HAP-1 (cell line): ENCODE data around the gene CDR2L.
A peak's percentile ranks its signal among the peaks of the same experiment; 100 is the strongest.
"Not testable (repeated sequence)": the region's sequence is repeated elsewhere in the genome, so short reads cannot be mapped to it uniquely, and the experiment has no call there.

Experiments used
- DNase-seq, 2 experiments: peaks; one replicate each; pipeline ENCODE4 v3.0.0-alpha.2; 2016 to 2020; ENCODE audit warnings: low spot score in 2 of 2
- H3K27me3 ChIP-seq: fragments of 250-450 bp; sonication (Bioruptor Pico); 2 replicates; pipeline ENCODE4 v1.5.1; 2020; ENCODE audit warnings: low read depth, mild to moderate bottlenecking, moderate library complexity
- H3K36me3 ChIP-seq: fragments of 250-450 bp; sonication (Bioruptor Pico); replicated peaks from 2 replicates; pipeline ENCODE4 v1.5.1; 2020; ENCODE audit warnings: mild to moderate bottlenecking
- H3K4me1 ChIP-seq: fragments of 250-450 bp; sonication (Bioruptor Pico); 2 replicates; pipeline ENCODE4 v1.5.1; 2020; ENCODE audit warnings: mild to moderate bottlenecking
- H3K4me3 ChIP-seq: fragments of 250-450 bp; sonication (Bioruptor Pico); 2 replicates; pipeline ENCODE4 v1.5.1; 2020; ENCODE audit warnings: mild to moderate bottlenecking, moderate library complexity
- H3K9me3 ChIP-seq: fragments of 250-450 bp; sonication (Bioruptor Pico); 2 replicates; pipeline ENCODE4 v1.5.1; 2020; ENCODE audit warnings: mild to moderate bottlenecking, moderate library complexity
- in situ Hi-C: fragments of 300-500 bp; cut with MboI; formaldehyde crosslinking; loops from 3 replicates; pipeline ENCODE4 v1.14.3; 2020; ENCODE audit warnings: low sequenced_read_pairs, inconsistent platforms, mixed read lengths

The CDR2L gene

DNA sequence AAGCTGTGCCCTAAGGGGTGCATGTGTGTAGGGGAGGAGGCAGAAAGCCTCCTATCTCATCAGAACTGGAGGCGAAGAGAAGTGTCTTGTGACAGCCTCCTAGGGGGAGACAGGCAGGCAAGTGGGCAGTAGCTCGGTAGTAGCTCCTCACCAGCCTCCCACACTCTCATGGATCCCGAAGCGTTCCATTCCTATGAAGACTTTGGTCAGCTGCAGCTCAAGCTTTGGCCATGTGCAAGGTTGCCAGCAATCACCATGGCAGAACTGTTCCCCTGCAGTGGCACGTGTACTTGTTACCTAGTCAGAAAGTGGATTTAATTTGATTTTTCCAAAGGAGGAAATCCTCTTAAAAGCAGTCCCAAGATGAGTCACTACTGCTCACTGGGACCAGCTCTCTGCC lies 31.7 kb downstream of the CDR2L start:
- H3K27me3 ChIP-seq: no peaks in the 10 kb centered on the region
- in situ Hi-C loops: no loop called here
- H3K9me3 ChIP-seq: no peaks in the 10 kb centered on the region
- no peak overlapping the region for H3K4me3 ChIP-seq
- H3K4me1 ChIP-seq: peaks cover 9% of the 10 kb centered on the region
- DNase-seq: no peak
- peaks cover 43% of the 10 kb centered on the region for H3K36me3 ChIP-seq

GRCh38 chr17:75019710-75020109 lies 32.3 kb downstream of the CDR2L start:
- H3K36me3 ChIP-seq: peaks cover 43% of the 10 kb centered on the region
- in situ Hi-C loops: no loop called here
- H3K4me1 ChIP-seq: peaks cover 9% of the 10 kb centered on the region
- H3K9me3 ChIP-seq: no peaks in the 10 kb centered on the region
- no peaks in the 10 kb centered on the region for H3K27me3 ChIP-seq
- no peak overlapping the region for H3K4me3 ChIP-seq
- peak; percentile 43 to 52 for DNase-seq

- H3K36me3 ChIP-seq: peaks cover 41% of the 10 kb centered on the region
- in situ Hi-C loops: no loop called here
Observed at GRCh38 chr17:75020331-75021110, 33.1 kb downstream of the CDR2L start.

DNA sequence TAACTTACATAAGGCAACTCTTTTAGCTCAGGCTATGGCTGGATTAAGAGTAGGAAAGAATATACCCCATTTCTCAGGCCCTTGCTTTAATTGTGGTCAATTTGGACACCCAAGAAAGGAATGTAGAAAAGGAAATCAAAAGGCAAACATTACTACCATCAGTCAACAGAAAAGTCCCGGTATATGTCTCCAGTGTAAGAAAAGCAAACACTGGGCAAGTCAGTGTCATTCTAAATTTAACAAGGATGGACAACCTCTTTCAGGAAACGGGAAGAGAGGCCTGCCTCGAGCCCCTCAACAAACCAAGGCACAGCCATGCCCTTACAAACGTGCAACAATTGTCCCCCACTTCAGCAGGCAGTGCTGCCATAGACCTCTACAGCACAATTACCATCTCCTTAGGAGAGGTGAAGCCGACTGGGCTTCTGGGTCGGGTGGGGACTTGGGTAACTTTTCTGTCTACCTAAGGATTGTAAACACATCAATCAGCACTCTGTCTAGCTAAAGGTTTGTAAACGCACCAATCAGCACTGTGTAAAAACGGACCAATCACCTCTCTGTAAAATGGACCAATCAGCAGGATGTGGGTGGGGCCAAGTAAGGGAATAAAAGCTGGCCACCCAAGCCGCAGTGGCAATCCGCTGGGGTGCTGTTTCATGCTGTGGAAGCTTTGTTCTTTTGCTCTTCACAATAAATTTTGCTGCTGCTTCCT lies 37.4 kb downstream of the CDR2L start:
- Histone ChIP-seq H3K4me1 (peaks cover 3% of the 10 kb centered on the region; the same call in 1 of the 2 replicates), H3K9me3 (no peaks in the 10 kb centered on the region), H3K27me3 (no peaks in the 10 kb centered on the region), H3K4me3 (no peak overlapping the region), H3K36me3 (peaks cover 28% of the 10 kb centered on the region)
- no peak for DNase-seq
- in situ Hi-C loops: no loop called here

More at GRCh38 chr17:75020331-75021110, 33.1 kb downstream of the CDR2L start:
- H3K27me3 ChIP-seq: no peaks in the 10 kb centered on the region
- no peak overlapping the region for H3K4me3 ChIP-seq
- peaks cover 9% of the 10 kb centered on the region for H3K4me1 ChIP-seq
- no peaks in the 10 kb centered on the region for H3K9me3 ChIP-seq
- DNase-seq: no peak

DNA sequence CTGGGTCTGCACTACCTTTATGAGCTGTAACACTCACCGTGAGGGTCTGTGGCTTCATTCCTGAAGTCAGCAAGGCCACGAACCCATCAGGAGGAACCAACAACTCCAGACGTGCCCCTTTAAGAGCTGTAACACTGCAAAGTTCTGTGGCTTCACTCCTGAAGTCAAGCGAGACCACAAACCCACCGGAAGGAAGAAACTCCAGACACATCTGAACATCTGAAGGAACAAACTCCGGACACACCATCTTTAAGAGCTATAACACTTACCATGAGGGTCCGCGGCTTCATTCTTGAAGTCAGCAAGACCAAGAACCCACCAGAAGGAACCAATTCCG lies 37.9 kb downstream of the CDR2L start:
- H3K9me3 ChIP-seq, in situ Hi-C loops, DNase-seq, H3K4me1 ChIP-seq, H3K4me3 ChIP-seq, H3K27me3 ChIP-seq: not testable (repeated sequence)
- peaks cover 25% of the 10 kb centered on the region for H3K36me3 ChIP-seq

GRCh38 chr17:75026650-75027049 lies 39.2 kb downstream of the CDR2L start:
- H3K36me3 ChIP-seq: peaks cover 12% of the 10 kb centered on the region
- DNase-seq, in situ Hi-C loops, H3K4me3 ChIP-seq, H3K9me3 ChIP-seq, H3K27me3 ChIP-seq, H3K4me1 ChIP-seq: not testable (repeated sequence)

DNA sequence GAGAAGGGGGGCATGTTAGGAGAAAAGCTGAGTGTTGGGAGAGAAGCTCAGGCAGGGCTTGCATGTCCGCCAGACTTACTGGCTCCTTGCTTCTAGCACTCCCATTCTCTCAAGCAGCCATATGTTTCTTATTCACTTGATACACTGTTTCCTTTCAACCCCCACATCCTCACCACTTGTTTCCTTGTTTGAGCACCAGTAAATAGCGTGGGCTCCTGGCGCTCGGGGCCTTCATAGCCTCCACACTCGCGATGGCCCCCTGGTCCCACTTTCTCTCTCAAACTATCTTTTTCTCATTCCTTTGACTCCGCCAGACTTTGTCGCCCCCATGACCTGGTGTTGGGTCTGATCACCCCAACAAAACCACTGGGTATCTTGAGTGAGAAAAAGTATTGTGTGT lies 42.7 kb downstream of the CDR2L start:
- Histone ChIP-seq H3K9me3 (no peaks in the 10 kb centered on the region), H3K36me3 (no peaks in the 10 kb centered on the region), H3K27me3 (no peaks in the 10 kb centered on the region), H3K4me1 (peaks cover 5% of the 10 kb centered on the region; the same call in 1 of the 2 replicates), H3K4me3 (no peak overlapping the region)
- in situ Hi-C loops: no loop called here
- DNase-seq: no peak

- peak overlapping the region; percentile 58 for H3K4me3 ChIP-seq
- DNase-seq: peak; percentile 52 to 76
- peaks cover 10% of the 10 kb centered on the region for H3K4me1 ChIP-seq
- H3K36me3 ChIP-seq: no peaks in the 10 kb centered on the region
- in situ Hi-C loops: no loop called here
- no peaks in the 10 kb centered on the region for H3K9me3 ChIP-seq
- H3K27me3 ChIP-seq: no peaks in the 10 kb centered on the region
Observed at GRCh38 chr17:75031972-75032719, 44.7 kb downstream of the CDR2L start.

DNA sequence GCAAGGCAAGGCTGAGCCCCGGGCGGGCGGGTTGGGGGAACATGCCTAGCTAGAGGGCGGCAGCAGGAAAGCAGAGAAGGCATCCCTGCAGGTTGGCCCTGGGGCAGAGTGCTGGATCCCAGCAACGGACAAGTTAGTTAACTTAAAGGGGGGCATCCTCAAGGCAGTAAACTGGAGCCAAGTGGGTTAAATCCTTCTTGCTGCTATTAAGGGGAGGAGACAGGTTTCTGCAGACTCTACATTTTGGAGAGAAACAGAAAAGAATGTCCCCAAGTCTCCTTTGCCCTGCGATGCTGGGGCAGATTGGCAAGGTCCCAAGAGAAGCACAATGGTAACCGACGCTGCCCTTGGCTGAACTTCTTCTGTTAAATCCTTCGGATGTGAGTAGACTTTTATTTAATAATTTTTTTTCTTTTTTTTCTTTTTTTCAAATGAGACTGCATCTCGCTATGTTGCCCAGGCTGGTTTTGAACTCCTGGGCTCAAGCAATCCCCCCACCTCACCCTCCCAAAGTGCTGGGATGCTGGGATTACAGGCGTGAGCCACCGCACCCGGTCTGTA lies 45.4 kb downstream of the CDR2L start:
- H3K9me3 ChIP-seq: no peaks in the 10 kb centered on the region
- no peaks in the 10 kb centered on the region for H3K27me3 ChIP-seq
- H3K36me3 ChIP-seq: no peaks in the 10 kb centered on the region
- peaks cover 10% of the 10 kb centered on the region for H3K4me1 ChIP-seq
- DNase-seq: peak in 1 of 2 experiments; percentile 46
- in situ Hi-C loops: no loop called here
- H3K4me3 ChIP-seq: peak overlapping the region; percentile 58

DNA sequence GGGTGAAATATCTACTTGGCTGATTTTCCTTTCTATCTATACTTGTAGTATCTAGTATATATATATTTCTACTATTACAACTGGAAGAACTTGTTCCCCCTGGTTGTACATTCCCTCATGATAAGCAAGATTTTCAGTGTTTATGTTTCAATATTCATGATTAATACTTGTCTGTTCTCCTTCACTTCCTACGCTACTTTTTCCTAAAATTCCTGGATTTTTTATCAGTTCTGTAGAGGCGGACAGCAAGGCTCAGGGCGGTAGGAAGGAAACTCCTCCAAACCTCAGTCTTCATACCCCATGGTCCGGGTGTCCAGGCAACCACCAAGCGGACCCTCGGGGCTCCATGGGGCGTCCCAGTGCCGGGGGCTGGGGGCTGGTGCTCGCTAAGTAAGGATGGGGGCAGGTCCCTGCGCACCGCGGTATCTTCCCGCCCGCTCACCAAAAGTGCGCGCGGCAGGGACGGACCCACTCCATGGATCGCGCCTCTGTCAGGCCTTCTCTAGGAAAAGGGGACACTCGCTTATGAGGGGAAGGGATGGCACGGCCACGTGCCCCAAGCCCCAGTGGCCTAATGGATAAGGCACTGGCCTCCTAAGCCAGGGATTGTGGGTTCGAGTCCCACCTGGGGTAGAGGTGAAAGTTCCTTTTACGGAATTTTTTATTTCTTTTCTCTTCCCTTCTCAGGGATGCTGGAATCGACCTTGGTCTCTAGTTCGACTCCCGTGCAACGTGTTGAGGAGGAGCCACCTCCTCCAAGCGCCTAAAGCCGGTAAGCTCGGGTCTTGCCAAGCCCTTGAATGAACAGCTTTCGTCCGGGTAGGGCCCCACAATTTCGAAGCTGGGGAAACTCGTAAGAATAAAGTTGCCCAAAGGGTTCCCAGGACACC lies 46.2 kb downstream of the CDR2L start:
- Histone ChIP-seq H3K9me3 (no peaks in the 10 kb centered on the region), H3K4me3 (peak overlapping the region; percentile 58), H3K4me1 (peaks cover 10% of the 10 kb centered on the region), H3K27me3 (no peaks in the 10 kb centered on the region), H3K36me3 (peaks cover 4% of the 10 kb centered on the region)
- DNase-seq: peak; percentile 88 to 98
- in situ Hi-C loops: no loop called here

- Histone ChIP-seq H3K4me3 (peak overlapping the region; percentile 58), H3K9me3 (no peaks in the 10 kb centered on the region), H3K27me3 (no peaks in the 10 kb centered on the region), H3K36me3 (peaks cover 12% of the 10 kb centered on the region), H3K4me1 (peaks cover 10% of the 10 kb centered on the region)
- in situ Hi-C loops: no loop called here
- peak; percentile 88 to 96 for DNase-seq
Observed at GRCh38 chr17:75034236-75034908, 46.9 kb downstream of the CDR2L start.

GRCh38 chr17:75036643-75037268 lies 49.3 kb downstream of the CDR2L start:
- peak in 1 of 2 experiments; percentile 38 for DNase-seq
- H3K9me3 ChIP-seq: no peaks in the 10 kb centered on the region
- H3K36me3 ChIP-seq: peaks cover 30% of the 10 kb centered on the region
- no peaks in the 10 kb centered on the region for H3K27me3 ChIP-seq
- peaks cover 10% of the 10 kb centered on the region for H3K4me1 ChIP-seq
- in situ Hi-C loops: no loop called here
- no peak overlapping the region for H3K4me3 ChIP-seq
